ENCODE data around the gene CTR9.

Gene CTR9

DNA sequence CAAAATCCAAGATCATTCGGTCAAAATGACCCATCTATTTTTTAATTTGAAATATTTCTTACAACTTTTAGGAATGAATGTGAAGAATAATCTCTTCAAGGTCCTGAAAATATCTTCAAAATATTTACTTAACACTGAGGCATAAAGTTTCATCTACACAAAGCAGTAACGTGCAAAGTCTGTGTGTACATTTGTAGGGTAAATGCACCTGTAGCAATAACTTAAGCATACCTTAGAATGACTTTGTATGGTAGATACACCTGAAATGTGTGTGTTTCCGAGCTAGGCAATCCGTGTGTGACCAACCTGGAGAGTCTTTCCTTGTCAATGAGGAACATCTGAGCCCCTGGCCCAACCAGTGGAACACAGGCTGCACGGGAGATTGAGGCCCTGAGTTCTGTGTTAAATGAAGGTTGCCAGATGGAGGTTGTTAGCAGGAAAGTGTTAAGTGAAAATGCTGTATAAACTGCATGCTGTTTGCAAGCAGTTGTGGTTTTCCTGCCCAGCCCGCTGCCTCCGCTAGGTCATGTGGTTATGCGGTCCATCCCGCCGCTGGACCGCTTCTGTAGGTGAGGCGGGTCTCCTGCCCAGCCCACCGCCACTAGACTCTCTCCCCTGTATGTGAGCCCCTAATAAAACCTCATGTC lies 7.6 kb upstream of the CTR9 start:
- DNase-seq: peak; percentile 27

- DNase-seq: no peak
These were observed 6.8 kb upstream of the CTR9 start for GRCh38 chr11:10744206-10744605.

DNA sequence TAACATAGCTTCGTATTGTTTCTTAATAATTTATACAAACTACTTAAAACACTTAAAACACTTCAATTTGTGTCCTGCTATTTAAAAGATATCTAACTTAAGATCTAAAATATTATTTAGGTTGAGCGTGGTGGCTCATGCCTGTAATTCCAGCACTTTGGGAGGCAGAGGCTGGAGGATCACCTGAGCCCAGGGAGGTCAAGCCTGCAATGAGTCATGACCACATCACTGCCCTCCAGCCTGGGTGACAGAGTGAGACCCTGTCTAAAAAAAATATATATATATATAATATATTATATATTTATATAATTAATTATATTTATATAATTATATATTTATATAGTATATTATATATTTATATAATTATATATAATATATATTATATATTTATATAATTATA lies 4.2 kb upstream of the CTR9 start:
- no peak for DNase-seq

DNA sequence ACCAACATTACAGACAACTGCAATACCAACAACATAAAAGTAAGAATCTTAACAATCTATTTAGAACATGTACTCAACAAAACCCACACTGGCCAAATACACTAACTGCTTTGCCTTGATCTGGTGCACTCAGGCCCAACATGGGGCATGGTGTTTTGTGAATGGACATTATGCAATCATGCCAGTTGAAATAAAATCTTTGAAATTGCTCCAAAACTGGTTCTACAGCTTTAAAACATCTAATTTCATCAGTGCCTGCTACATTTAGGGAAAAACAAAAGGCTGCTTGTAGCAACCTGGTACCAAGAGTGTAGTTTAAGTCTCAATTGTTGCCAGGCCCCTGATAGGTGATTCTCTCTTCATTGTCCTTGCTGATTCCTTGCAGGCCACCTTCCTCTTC lies 3.3 kb upstream of the CTR9 start:
- DNase-seq: no peak

GRCh38 chr11:10749476-10749875 lies 1.6 kb upstream of the CTR9 start:
- no peak for DNase-seq

DNA sequence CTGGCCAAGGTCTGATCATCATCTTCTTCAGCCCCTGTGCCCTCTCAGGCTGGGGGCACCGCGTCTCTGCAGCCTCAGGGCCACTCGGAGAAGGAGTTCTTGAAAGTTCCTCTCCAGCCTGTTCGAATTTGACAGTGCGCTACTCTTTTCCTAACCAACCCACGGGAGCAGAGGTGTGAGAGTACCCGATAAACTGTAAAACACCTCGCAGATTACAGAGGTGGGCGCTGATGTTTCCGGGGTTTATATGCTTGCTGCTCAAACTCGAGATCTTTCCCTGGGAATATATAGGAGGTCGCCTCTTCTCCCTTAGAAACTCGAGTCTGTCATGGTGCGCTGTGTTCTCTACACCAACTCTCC lies 515 bp downstream of the CTR9 start:
- DNase-seq: no peak

DNA sequence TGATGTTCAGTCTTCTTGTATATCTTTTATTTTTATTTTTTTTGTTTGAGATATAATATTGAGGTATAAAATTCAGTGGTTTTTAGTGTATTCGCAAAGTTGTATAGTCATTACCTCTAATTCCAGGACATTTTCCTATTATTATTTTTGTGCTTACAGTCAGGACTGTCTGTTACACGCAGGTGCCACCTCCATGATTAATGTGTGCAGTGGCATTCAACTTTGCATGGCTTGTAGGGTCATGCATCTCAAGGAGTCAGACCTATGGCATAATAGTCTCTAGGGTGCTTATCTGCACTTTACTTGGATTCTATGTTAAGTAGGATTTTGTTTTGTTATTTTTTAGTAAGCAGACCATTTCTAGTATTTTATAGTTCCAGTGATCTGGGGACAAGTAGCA lies 1.0 kb downstream of the CTR9 start:
- DNase-seq: no peak

- no peak for DNase-seq
These were observed 1.4 kb downstream of the CTR9 start for GRCh38 chr11:10752486-10752885.

- no peak for DNase-seq
These were observed 7.9 kb downstream of the CTR9 start for GRCh38 chr11:10758957-10759356.

- DNase-seq: no peak
These were observed 10.1 kb downstream of the CTR9 start for GRCh38 chr11:10761085-10761698.

DNA sequence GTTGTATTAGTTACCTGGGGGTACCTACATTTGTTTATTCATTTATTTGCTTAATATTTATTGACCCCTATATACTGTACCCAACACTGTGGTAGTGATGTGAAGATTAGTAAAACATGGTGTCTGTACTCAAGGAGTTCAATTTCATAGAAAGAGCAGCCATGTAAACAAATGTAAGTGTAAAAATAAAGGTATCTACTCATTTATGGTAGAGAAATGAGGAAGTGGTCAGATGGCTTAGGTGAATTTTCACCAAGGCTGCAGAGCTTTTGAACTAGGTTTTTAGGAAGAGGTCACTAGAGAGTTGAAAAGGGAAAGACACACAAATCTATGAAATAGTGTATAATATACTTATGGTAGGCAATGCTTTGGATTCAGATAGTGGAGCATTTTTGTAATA lies 11.1 kb downstream of the CTR9 start:
- DNase-seq: no peak

DNA sequence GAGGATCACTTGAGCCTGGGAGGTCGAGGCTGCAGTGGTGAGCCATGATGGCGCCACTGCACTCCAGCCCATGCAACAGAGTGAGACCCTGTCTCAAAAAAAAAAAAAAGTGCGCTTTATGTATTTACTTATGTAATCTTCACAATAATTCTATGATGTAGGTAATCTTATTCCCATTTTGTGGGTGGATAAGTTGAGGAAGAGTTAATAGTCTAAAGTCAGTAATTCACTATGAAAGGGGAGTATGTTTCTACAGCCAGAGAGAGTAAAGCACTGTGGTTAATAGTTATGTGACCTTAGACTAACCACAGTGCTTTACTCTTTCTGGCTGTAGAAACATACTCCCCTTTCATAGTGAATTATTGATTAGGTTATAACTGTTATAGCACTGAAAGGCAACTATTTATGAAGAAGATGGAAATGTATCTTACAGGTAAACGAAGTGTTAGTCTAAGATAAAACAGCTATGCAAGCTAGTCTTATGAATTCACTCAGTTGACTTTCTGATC lies 11.9 kb downstream of the CTR9 start:
- no peak for DNase-seq

DNA sequence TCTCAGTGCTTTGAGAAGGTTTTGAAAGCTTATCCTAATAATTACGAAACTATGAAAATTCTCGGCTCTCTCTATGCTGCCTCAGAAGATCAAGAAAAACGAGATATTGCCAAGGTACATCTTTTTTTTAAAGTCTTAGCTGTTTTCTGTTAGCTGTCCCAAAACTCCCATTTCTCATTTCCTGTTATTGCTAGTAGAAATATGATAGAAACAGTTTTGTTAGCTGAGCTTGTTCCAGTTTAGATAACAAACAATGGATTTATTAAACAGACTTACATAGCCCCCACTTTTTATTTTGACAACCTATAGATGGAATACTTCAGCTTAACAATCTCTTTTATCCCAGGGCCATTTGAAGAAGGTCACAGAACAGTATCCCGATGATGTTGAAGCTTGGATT lies 12.7 kb downstream of the CTR9 start:
- no peak for DNase-seq

DNA sequence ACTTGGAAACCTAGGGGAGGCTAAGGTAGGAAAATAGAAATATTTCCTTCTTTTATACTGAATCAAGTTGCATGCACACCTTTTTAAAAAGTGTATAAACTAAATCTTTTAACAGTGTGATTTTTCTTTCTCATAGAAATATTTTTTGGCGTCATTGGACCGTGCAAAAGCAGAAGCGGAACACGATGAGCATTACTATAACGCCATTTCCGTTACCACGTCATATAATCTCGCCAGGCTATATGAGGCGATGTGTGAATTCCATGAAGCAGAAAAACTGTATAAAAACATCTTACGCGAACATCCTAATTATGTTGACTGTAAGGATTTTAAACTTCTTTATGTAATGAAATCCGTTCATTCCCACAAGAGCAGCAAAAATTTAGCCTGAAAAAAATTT lies 13.4 kb downstream of the CTR9 start:
- no peak for DNase-seq

DNA sequence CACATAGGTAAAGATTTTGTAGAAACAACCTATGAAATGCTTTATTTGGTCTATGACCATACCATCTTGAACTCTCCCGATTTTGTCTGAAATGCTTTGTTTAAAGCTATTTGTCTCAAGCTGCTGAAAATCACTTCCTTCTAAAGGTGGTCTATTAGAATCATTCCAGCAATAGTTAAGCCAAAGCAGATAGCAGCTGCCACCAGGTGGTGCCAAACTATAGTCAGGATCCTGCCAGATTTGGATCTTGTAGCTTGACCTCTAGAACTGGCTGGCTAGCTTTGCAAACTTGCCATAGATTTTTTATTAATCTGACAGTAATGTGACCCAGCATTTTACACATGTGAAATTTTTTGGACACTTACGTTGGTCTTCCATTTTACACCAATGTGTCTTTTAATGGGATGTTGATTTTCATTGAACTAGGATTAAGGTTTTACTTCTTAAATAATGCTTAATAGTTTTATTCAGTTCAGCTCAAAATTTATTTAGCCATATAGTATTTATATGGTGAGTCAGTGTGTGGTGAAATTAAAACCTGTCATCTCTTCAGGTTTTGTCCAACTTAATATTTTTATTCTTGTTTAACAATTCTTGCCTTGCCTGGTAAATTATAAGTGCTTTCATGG lies 19.7 kb downstream of the CTR9 start:
- no peak for DNase-seq

DNA sequence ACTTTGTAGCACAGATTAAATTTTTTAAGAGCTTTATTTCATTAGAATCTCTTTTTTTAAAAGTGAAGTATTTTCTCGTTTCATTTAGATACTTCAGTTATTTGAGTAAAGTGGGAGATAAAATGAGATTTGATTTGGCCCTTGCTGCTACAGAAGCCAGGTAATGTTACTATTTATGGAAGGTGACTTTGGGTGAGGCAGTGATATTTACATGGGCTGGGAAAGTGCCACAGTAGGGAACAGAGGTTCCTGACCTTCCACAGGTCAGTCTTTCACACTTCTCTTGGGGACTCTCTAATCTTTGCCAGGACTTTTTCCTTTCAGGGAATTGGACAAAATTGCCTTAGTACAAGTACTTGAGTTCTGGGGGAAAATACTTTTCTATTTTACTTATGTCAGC lies 20.4 kb downstream of the CTR9 start:
- DNase-seq: no peak

- DNase-seq: no peak
These were observed 23.8 kb downstream of the CTR9 start for GRCh38 chr11:10774811-10775210.

DNA sequence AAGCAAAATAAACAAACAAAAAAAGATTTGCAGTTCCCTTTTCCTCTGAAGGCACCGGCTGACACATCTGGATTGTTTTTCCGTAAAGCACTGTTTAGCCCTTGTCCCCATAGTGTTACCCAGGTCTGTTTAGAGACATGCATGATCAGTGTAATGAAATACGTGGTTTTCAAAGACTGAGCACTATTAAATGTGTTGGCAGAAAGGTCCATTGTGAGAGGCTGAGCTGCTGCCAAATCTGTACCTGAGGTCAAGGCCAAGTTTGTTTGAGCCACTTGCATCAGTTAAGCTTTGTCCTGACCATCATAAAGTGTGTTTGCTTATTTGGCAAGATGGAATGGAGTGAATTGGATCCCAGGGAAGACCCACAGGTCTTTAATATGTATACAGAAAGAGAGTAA lies 26.3 kb downstream of the CTR9 start:
- DNase-seq: no peak

DNA sequence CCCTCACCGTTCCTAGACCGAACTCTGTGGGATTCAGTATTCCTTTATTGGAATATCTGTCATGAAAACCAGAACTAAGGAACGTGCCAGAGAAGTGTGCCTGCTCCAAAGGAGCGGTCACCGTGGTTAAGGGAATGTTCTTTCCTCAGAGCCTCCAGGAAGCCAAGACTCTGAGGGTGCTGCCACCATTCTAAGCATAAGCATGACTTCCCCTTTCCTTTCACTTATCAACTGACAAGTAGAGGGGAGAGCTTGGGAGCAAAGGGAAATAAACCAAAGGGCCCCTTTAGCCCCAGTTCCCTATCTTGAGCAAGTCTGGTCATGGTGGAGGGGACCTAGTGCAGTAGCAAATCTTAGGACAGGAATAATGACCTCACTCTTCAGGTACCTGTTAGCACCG lies 26.8 kb downstream of the CTR9 start:
- DNase-seq: no peak

- DNase-seq: no peak
These were observed 27.3 kb downstream of the CTR9 start for GRCh38 chr11:10778217-10778970.

- DNase-seq: no peak
These were observed 28.0 kb downstream of the CTR9 start for GRCh38 chr11:10779086-10779485.

GRCh38 chr11:10780040-10780439 lies 29.0 kb downstream of the CTR9 start:
- DNase-seq: no peak

DNA sequence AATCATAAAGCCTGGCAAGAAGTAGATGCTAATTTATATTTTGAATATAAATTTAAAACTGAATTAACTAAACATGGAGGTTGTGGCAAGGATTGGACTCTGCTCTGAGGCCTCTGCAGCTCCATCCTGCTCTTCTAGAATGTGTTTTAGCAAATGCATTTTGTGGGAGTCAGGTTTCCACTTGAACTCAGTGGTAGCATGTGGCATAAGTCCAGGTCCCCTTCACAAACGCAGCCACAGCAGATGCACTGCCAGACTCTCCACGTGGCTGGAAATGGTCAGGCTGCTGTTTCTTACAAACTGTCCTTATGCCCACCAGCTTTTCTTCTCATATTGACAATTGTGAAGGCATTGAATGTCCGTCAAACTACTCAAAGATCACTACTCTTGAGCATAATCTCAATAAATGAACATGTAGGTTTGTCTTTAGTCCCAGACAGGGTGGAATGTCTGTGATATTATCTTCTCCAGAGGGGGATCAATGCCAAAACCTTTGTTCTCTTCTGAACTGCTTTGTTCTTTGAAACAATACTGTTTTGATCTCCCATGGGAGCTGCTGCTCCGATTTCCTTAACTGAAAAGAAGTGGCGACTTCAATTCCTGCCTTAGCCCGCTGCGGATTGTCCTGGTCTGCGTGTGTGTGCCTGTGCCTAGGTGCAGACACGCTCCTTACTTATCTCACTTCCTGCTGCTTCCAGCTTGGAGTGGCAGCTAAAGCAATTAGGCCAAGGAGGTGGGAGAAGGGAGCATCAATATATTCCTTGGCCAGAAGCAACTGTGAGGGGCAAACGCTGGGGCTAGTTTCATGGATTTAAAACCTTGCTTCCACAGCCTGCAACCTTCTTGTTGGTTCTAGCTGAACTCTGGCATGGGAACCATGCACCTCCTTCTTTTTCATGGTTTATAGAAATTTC lies 33.4 kb downstream of the CTR9 start:
- no peak for DNase-seq
